Measurements from ENCODE around the gene TCP11L1. TPM values are rescaled to one million over a fixed set of nuclear protein-coding genes. Genes with fewer than 3 reads are reported as not detected.

TCP11L1 gene
- 10 to 100 TPM; 30.7 to 32.9 TPM for total RNA-seq
- long read RNA-seq, partial matches to known transcripts = 1 of 11 reads
- long read RNA-seq, other reads (novel, unspliced or antisense) = 6 of 11 reads

- intact Hi-C loops (cut with DNase I, micrococcal nuclease) = no loop called here
- peak; percentile 86 to 88 for DNase-seq
- peak; percentile 79 for ATAC-seq
Measured at GRCh38 chr11:33039274-33040032, at the start of gene TCP11L1. Gene TCP11L1 (plus strand): TSS chr11:33039572. CDS start chr11:33043774, 4,202 bp downstream.

- intact Hi-C loops (cut with DNase I, micrococcal nuclease) = no loop called here
- ATAC-seq = no peak
Measured at GRCh38 chr11:32990481-32990880, 48.9 kb upstream of the TCP11L1 start.

GRCh38 chr11:32991427-32991826 is 47.9 kb upstream of the TCP11L1 start:
- ATAC-seq (no peak), DNase-seq (no peak)
- intact Hi-C loops (cut with DNase I, micrococcal nuclease) = no loop called here

More at GRCh38 chr11:32990481-32990880, 48.9 kb upstream of the TCP11L1 start:
- DNase-seq = no peak

DNA sequence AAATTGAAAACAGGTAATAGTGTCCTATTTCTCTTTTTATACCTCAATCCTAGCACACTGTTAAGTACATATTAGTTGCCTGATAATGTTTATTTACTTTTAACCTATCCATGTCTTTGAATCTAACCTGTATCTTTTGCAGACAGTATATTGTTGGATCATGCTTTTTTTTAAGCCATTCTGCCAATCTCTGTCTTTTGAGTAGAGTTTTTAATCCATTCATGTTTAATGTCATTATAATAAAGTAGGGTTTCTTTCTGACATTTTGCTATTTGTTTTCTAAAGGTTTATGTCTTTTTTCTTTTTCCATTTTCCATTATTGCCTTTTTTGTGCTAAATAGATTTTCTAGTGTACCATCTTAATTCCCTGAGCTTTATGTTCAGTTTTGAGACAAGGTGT is 47.5 kb upstream of the TCP11L1 start:
- intact Hi-C loops (cut with DNase I, micrococcal nuclease) = no loop called here
- no peak for DNase-seq
- no peak for ATAC-seq

DNA sequence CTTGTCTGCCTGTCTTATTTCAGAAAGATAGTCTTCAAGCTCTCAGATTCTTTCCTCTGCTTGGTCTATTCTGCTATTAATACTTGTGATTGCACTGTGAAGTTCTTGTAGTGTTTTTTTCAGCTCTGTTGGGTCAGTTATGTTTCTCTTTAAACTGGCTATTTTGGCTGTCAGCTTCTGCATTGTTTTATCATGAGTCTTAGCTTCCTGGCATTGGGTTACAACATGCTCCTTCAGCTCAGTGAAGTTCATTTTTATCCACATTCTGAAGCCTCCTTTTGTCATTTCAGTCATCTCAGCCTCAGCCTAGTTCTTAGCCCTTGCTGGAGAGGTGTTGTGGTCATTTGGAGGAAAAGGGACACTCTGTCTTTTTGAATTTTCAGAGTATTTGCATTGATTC is 39.2 kb upstream of the TCP11L1 start:
- intact Hi-C loops (cut with DNase I, micrococcal nuclease) = no loop called here
- ATAC-seq (no peak), DNase-seq (no peak)

DNA sequence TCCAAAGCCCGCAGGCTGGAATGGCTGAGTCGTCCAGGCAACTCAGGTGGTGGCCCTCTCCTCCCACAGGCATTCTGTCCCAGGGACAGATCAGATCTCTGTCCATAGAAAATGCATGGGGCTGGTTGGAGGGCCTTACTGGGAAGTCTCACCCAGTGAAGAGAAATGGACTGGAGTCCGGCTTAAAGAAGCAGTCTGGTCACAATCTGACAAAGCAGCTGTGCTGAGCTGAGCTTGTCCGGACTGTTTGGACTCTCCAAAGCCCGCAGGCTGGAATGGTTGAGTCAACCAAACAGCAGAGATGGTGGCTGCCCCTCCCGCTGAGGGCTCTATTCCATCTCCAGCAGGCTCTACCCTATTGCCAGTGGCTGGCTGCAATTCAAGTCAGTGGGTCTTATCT is 38.1 kb upstream of the TCP11L1 start:
- DNase-seq (no peak), ATAC-seq (no peak)
- intact Hi-C loops (cut with DNase I, micrococcal nuclease) = no loop called here

- no peak for ATAC-seq
- no peak for DNase-seq
- intact Hi-C loops (cut with DNase I, micrococcal nuclease) = no loop called here
Measured at GRCh38 chr11:33001751-33002542, 37.4 kb upstream of the TCP11L1 start.

- ATAC-seq (peak; percentile 75), DNase-seq (no peak)
- intact Hi-C loops (cut with DNase I, micrococcal nuclease) = no loop called here
Measured at GRCh38 chr11:33005175-33005574, 34.2 kb upstream of the TCP11L1 start.

DNA sequence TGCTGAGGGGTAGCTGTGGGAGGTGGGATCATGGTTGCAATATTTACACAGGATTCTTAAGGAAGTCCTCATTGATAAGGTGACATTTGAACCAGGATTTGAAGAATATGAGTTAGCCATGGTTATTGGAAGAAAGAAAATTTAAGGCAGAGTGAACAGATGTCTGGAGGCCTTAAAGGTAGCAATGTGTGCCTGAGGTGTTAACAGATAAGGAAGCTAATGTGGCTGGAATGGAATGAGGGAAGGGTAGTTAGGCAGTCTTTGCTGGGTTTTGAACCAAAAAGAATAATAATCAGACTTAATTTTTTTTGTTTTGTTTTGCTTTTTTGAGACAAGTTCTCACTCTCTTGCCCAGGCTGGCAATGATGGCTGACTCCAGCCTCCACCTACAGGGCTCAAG is 33.4 kb upstream of the TCP11L1 start:
- ATAC-seq (no peak), DNase-seq (no peak)
- intact Hi-C loops (cut with DNase I, micrococcal nuclease) = no loop called here

- peak; percentile 32 for ATAC-seq
- no peak for DNase-seq
- intact Hi-C loops (cut with DNase I, micrococcal nuclease) = no loop called here
Measured at GRCh38 chr11:33013755-33014154, 25.6 kb upstream of the TCP11L1 start.

GRCh38 chr11:33015621-33016551 is 23.5 kb upstream of the TCP11L1 start, which contains the start of gene DEPDC7:
Gene DEPDC7 (plus strand): TSS chr11:33015878. CDS start chr11:33015956, 78 bp downstream.
- ATAC-seq (peak; percentile 89), DNase-seq (peak; percentile 83 to 92)
- intact Hi-C loops (cut with DNase I, micrococcal nuclease) = no loop called here

- DNase-seq (no peak), ATAC-seq (no peak)
- intact Hi-C loops (cut with DNase I, micrococcal nuclease) = no loop called here
Measured at GRCh38 chr11:33016654-33017053, 22.7 kb upstream of the TCP11L1 start.

DNA sequence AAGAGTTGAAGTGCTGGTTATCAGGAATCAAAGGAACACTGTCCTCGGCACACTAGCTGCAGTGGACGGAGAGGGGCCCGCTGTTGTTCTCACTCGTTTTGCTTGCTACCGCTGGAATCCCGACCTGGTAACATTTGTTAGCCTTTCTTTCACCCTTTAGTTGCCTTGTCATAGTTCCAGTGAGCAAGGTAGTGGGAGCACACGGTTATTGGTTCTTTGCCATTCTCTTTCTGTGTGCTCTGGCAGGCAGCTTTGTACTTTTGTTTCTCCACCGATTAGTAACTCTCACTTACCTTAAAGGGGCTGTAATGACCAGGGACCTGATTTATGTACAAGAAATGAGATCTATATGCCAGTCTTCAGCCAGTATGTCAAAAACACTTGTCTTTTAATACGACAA is 21.9 kb upstream of the TCP11L1 start:
- intact Hi-C loops (cut with DNase I, micrococcal nuclease) = no loop called here
- no peak for ATAC-seq
- DNase-seq = no peak

DNA sequence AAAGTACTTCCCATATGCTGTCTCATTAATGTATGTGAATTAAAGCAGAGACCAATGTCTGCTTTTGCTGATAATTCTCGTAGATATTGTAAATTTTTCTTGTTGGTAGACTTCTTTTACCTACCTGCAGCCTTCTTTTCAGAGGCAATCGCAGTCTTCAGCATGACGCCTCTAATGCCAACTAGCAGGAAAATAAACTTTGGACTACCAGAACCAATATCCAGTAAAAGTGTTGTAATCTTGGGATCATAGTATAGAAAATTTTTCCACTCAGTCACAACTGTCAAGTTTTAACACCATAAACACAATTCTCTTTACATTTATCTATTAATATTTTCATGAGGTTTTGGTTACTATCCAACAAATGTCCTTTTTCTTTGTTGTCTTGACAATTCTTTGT is 21.4 kb upstream of the TCP11L1 start:
- ATAC-seq (no peak), DNase-seq (no peak)
- intact Hi-C loops (cut with DNase I, micrococcal nuclease) = no loop called here

GRCh38 chr11:33018840-33019239 is 20.5 kb upstream of the TCP11L1 start:
- no peak for ATAC-seq
- no peak for DNase-seq
- intact Hi-C loops (cut with DNase I, micrococcal nuclease) = no loop called here

GRCh38 chr11:33021501-33021900 is 17.9 kb upstream of the TCP11L1 start:
- no peak for DNase-seq
- intact Hi-C loops (cut with DNase I, micrococcal nuclease) = no loop called here
- no peak for ATAC-seq

GRCh38 chr11:33021937-33022336 is 17.4 kb upstream of the TCP11L1 start:
- ATAC-seq (peak; percentile 61), DNase-seq (no peak)
- intact Hi-C loops (cut with DNase I, micrococcal nuclease) = no loop called here

- DNase-seq = no peak
- intact Hi-C loops (cut with DNase I, micrococcal nuclease) = no loop called here
- ATAC-seq = no peak
Measured at GRCh38 chr11:33025339-33025722, 14.0 kb upstream of the TCP11L1 start.

GRCh38 chr11:33027233-33027632 is 12.1 kb upstream of the TCP11L1 start:
- no peak for DNase-seq
- intact Hi-C loops (cut with DNase I, micrococcal nuclease) = no loop called here
- no peak for ATAC-seq

Measured in left colon (tissue), 2 donors.